GOT3 (cell line): ENCODE measurements around the gene CLCN6.

Experiments used
- DNase-seq: peaks from one replicate; lab custom pipeline; 2025; ENCODE audit warnings: mixed read lengths; lab: John Stamatoyannopoulos, UW

The CLCN6 gene, protein sequence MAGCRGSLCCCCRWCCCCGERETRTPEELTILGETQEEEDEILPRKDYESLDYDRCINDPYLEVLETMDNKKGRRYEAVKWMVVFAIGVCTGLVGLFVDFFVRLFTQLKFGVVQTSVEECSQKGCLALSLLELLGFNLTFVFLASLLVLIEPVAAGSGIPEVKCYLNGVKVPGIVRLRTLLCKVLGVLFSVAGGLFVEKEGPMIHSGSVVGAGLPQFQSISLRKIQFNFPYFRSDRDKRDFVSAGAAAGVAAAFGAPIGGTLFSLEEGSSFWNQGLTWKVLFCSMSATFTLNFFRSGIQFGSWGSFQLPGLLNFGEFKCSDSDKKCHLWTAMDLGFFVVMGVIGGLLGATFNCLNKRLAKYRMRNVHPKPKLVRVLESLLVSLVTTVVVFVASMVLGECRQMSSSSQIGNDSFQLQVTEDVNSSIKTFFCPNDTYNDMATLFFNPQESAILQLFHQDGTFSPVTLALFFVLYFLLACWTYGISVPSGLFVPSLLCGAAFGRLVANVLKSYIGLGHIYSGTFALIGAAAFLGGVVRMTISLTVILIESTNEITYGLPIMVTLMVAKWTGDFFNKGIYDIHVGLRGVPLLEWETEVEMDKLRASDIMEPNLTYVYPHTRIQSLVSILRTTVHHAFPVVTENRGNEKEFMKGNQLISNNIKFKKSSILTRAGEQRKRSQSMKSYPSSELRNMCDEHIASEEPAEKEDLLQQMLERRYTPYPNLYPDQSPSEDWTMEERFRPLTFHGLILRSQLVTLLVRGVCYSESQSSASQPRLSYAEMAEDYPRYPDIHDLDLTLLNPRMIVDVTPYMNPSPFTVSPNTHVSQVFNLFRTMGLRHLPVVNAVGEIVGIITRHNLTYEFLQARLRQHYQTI

DNA sequence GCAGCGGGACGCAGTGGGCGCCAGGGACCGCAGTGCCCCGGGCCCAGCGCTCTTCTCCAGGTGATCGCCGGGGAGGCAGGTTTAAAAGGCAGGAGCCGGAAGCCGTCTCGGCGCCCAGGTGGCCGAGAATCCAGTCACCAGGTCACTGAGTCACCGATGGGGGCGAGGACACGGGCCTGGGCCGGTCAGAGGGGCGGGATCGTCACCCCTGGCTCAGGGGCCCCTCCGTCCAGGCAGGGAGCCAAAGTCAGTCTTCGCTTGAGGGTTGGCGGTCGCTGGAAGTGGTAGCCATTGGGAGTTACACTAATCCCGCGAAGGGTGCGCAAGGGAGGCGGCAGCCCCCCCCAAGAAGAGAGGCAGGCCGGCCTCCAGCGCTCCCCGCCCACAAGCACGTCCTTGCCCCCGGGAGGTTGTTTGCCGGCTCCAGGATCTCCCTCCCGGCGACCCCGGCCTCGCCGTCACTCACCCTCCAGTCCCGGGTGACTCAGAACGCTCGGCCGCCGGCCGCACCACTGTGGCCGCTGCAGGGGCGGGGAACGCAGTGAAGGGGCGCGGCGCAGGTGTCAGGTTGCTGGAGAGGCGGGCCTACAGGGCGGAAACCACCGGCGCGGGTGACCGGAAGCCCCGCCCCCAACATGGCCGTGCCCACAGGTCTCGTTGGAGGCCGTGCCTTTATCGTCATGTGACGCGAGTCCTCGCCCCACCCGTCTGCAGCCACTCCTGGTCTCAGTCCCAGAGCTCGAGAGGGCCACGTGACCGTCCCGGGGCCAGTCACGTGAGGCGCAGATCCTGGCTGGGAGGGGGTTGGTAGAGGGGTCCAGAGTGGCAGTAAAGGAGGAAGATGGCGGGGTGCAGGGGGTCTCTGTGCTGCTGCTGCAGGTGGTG lies at the start of gene CLCN6, which contains the start of gene MTHFR:
Gene CLCN6 (plus strand): TSS at position 770 of the 885 bp plus-strand sequence. CDS start 72 bp downstream, at position 842.
Gene MTHFR (minus strand): TSS at position 543 of the 885 bp plus-strand sequence. CDS start 2,848 bp downstream, outside the sequence.
- DNase-seq, result peak; percentile 98

GRCh38 chr1:11757047-11757446 lies 48.9 kb upstream of the CLCN6 start:
- DNase-seq, result no peak

- DNase-seq, result no peak
Measured at GRCh38 chr1:11759791-11760190, 46.2 kb upstream of the CLCN6 start.

- no peak for DNase-seq
Measured at GRCh38 chr1:11761285-11761684, 44.7 kb upstream of the CLCN6 start.

DNA sequence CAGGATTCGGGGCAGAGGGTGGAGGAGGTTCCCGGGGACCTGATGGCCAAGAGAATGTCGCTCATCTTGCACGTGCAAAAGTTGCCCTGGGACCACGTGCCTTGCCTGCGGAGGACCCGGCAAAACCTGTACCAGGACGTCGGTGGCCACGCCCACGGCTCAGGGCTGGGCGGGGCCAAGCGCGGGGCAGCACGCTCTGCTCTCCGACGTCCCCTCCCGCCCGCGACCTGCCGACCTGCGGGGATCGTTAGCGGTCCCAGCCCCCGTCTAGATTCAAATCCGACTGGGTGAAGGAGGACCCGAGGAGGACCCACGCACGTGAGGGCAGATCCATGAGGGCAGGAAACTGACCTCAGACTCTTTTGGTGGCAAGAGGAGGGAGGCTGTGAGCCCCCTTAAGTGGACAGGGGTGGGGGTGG lies 44.0 kb upstream of the CLCN6 start, which contains the start of gene C1orf167:
Gene C1orf167 (plus strand): TSS at position 206 of the 419 bp plus-strand sequence. CDS start 2,208 bp downstream, outside the sequence.
- no peak for DNase-seq

- no peak for DNase-seq
Measured at GRCh38 chr1:11764115-11764514, 41.9 kb upstream of the CLCN6 start.

DNA sequence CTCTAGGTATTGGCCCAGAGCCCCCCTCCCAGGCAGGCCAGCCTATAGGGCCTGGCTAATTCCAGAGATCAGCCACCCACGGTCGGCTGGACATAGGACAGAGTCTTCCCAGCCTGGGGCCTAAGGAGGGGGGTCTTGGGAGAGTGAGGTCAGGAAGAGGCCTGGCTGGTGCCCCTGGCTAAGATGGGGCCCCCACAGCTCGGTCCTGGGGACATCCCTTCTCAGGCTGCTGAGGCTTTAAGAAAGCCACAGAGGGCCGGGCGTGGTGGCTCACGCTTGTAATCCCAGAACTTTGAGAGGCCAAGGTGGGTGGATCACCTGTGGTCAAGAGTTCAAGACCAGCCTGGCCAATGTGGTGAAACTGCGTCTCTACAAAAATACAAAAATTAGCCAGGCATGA lies 41.5 kb upstream of the CLCN6 start:
- no peak for DNase-seq

- DNase-seq, result no peak
Measured at GRCh38 chr1:11765661-11766428, 40.1 kb upstream of the CLCN6 start.

- no peak for DNase-seq
Measured at GRCh38 chr1:11766429-11766776, 39.6 kb upstream of the CLCN6 start.

DNA sequence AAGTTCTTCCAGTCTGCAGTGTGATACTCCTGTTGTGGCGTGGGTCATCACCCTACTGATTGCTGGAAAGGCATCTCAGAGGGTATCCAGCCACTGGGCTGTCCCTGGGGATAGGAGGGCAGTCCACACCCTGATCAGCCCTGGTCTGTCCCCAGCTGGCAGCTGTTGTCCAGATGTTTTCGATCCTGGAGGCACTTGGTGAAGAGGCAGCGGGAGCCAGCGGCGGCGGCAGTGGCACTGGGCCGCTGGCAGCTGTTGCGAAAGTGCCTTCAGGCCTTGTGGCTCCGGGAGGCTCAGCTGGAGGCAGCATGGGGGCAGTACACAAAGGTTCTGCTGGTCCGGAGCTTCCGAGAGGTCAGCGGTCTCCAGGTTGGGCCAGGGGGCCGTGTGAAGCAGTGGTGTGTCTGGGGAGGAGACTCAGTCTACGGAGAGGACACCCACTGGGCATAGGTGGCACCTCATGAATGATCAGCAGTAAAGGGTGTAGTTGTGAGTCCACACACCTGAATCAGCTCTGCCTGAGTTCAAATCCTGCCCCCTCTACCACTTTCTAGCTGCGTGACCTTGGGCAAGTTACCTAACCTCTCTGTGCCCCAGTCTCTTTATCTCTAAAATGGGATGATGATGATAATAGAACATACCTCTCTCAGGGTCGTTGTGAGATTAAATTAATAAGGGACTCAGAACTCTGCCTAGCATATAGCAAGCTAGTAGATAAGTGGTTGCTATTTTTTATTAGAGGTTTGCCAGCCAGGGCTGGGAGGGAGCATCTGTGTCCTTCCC lies 37.9 kb upstream of the CLCN6 start:
- DNase-seq, result no peak

DNA sequence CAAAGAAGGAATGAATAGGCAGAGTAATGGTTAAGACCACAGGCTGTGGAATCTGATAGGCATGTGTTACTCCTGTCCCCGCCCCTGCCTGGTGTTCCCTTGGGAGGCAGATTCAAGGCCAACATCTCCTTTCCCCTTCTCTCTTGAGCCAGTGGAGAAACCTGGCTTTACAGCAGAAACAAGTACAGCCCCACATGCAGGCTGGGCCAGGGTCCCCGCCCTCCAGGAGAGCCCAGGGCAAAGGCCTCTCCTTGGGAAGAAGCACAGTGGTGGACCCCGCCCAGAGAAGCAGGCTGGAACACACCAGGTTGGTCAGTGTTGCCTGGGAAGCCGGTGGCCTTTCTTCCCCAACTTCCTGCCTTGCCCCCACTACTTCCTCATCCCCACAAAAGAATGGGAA lies 37.2 kb upstream of the CLCN6 start:
- no peak for DNase-seq

DNA sequence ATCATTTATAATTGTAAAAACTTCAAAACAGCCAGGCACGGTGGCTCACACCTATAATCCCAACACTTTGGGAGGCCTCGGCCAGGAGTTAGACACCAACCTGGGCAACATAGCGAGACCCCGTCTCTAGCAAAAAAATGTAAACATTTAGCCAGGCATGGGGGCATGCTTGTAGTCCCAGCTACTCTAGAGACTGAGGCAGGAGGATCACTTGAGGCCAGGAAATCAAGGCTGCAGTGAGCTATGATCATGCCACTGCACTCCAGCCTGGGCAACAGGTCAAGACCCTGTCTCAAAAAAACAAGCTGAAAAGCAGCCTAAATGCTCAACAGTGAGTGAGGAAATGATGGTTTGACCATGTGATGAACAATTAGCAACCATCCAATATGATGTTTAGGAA lies 36.7 kb upstream of the CLCN6 start:
- DNase-seq, result no peak

DNA sequence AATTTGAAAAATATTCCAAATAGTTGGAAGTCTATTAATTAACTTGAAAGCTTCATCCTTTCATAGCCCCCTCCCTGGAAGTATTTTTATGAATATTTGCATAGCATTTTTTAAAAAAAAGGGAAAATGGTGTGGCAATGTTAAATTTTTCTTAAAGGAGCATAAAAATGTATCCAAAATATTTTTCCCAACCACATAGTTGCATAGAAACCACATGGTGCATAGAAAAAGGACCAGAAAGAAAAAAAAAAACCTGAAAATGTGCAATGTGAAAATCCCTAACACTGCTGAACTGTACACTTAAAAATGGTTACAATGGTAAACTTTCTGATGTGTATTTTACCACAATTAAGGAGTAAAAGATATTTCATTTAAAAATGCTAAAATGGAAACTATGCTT lies 36.0 kb upstream of the CLCN6 start:
- DNase-seq, result no peak

DNA sequence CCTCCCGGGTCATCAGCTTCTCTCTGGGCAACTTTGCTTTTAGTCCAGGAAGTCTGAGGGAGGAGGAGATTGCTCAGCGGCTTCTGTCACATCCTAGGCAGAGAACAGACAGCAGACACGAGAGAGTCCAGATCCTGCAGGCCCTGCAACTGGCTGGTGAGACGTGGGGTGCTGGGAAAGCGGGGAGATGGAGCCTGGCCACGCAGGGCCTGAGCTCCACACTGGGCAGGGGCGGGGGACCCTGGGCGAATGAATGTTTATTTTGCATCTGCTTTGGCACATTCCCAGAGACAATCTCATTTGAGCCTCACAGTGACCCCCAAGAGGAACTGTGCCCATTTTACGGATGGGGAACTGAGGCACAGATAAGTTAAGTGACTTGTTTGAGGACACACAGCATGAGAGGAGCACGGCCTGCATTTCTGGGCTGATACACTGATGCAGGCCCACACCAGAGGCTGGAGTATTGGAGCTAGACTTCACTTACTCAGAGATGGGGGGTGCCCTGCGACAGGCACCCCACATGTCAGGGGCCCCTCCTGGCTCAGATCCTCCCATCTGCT lies 34.4 kb upstream of the CLCN6 start:
- DNase-seq, result no peak

- DNase-seq, result no peak
Measured at GRCh38 chr1:11772458-11772857, 33.5 kb upstream of the CLCN6 start.

GRCh38 chr1:11774753-11775152 lies 31.2 kb upstream of the CLCN6 start:
- no peak for DNase-seq

GRCh38 chr1:11777658-11778322 lies 28.2 kb upstream of the CLCN6 start:
- DNase-seq, result no peak

- DNase-seq, result no peak
Measured at GRCh38 chr1:11778336-11778735, 27.7 kb upstream of the CLCN6 start.
